ENCODE data around the gene SSBP3.

SSBP3 gene

DNA sequence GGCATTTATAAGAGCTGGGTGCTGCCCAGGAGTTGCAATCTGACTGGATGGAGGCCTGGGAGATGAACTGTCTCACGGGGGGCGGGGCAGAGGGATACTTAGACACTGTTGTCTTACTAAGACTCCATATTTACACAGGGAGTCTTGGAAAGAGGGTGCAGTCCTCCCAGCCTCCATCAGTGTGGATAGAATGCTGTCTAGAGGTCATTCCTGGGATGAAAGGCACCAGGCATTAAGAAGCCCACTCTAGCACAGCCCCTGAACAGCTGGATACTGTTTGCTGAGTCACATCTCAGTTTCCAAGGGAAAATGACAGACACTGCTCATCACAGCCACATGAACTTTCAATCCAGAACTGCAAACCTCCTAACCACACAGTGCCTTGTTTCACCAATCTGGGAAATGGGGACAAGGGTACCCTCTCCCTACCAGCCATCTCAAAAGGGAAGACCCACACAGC, 43.3 kb downstream of the SSBP3 start:
- no peak for TF ChIP-seq ZFX (IDR thresholded peaks at IDR 0.05; ENCODE audit: borderline replicate concordance)
- TF ChIP-seq CTCF (IDR thresholded peaks at IDR 0.05) = no peak
- no peak overlapping the region for H3K27ac ChIP-seq

DNA sequence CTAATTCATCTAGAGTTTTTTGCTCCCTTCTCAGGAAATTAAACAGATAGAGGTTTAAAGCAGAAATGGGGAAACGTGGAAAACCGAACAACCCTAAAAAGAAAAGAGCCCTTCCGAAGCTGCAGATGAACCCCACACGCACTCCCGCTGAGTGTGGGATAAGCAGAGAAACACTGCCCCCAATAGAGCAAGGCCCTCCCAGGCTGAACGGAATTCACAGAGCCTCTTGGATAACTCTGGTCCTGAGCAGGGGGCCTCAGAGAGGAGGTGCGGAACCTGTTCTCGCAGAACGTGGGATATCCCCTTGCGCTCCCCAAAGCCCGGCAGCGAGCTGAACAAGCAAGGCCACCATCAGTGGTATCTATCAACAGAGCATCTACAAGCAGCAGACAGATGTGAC, 44.9 kb downstream of the SSBP3 start:
- no peak overlapping the region for H3K27ac ChIP-seq
- TF ChIP-seq CTCF (IDR thresholded peaks at IDR 0.05) = no peak
- no peak for TF ChIP-seq ZFX (IDR thresholded peaks at IDR 0.05; ENCODE audit: borderline replicate concordance)

GRCh38 chr1:54360165-54361005, 45.8 kb downstream of the SSBP3 start:
- TF ChIP-seq ZFX (IDR thresholded peaks at IDR 0.05; ENCODE audit: borderline replicate concordance) = no peak
- no peak overlapping the region for H3K27ac ChIP-seq

DNA sequence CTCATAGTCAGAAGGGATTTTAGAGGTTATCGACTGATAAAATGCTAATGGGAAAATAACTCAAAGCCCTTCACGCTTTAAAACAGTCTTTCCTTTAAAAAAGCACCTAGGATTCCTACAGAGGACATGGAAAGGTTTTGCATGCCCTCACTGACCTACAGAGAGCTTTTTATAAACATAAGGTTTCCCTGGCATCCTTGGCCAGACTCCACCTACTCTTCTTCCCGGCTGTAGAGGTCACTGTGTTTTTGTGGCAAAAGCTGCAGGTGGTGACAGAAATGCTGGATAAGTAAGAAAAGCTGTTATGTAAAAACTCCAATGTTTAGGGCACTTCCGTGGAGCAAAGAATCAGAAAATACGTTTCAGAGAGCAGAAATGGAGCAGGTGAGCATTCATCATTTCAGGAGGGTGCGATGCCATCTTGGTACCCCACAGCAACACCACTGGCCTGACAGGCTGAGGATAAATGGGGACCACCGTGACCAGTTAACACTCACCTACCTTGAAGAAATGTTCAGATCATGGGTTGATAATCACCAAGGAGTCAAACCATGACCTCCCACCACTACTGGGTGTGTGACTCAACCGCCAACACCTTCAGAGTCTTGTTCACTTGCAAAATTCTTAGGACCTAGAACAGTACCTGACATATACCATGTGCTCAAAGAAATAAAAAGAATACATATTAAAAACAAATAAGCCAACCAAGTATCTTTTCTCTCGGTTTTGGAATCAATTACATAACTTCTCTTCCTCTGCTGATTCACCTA, 46.6 kb downstream of the SSBP3 start:
- no peak overlapping the region for H3K27ac ChIP-seq
- TF ChIP-seq ZFX (IDR thresholded peaks at IDR 0.05; ENCODE audit: borderline replicate concordance) (no peak), CTCF (IDR thresholded peaks at IDR 0.05) (no peak)

- no peak for TF ChIP-seq CTCF (IDR thresholded peaks at IDR 0.05)
- no peak for TF ChIP-seq ZFX (IDR thresholded peaks at IDR 0.05; ENCODE audit: borderline replicate concordance)
- H3K27ac ChIP-seq = no peak overlapping the region
These were observed 47.6 kb downstream of the SSBP3 start for GRCh38 chr1:54358503-54359168.

DNA sequence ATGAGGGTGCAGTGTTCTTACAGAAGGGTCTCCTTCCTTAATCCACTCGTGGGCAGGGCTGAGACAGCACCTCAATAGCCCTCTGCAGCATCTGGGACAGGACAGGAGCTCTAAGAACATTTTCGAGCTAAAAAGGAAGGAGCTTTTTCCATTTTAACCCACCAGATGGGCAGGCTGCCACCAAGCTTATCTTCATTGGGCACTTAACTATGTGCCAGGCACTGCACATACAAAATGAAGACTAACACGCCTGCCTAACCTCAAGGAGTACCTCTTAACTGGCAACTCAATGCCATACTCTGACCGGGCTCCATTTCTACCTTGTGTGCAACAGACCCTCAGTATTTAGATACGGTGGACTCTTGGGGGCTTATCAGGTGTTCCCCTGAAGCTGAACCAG, 48.2 kb downstream of the SSBP3 start:
- no peak for TF ChIP-seq ZFX (IDR thresholded peaks at IDR 0.05; ENCODE audit: borderline replicate concordance)
- TF ChIP-seq CTCF (IDR thresholded peaks at IDR 0.05) = no peak
- no peak overlapping the region for H3K27ac ChIP-seq

DNA sequence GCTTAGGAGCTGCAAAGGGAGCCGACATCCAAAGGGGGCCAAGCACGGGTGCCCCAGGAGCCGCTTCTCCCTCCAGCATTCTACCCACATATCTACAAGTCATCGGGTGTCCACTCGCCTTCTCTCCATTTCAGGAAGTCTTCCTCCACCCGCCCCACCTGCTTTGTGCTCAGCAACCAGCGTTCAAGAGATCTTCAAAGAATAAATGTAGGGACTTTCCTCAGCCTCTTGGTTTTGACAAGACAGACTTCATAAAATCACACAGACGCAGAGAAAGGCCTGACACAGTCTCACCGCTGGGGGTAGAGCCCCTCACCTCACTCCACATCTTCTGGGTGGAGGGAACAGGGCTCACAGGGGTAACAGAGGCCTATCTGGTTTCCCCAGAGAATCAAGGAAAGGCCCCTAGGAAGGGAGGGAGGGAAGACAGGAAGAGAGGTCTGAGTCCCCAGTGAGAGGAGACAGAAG, 49.5 kb downstream of the SSBP3 start:
- no peak for TF ChIP-seq CTCF (IDR thresholded peaks at IDR 0.05)
- TF ChIP-seq ZFX (IDR thresholded peaks at IDR 0.05; ENCODE audit: borderline replicate concordance) = no peak
- H3K27ac ChIP-seq = no peak overlapping the region
